ENCODE measurements around the gene BACH2.
"Not testable (repeated sequence)": the region's sequence is repeated elsewhere in the genome, so short reads cannot be mapped to it uniquely, and the experiment has no call there.

The BACH2 gene

GRCh38 chr6:90066697-90067096 is 229.9 kb downstream of the BACH2 start:
- DNase-seq (ENCODE audit: low spot score): no peak

- no peak for DNase-seq (ENCODE audit: low spot score)
Measured at GRCh38 chr6:90065173-90065572, 231.5 kb downstream of the BACH2 start.

GRCh38 chr6:90062667-90063066 is 234.0 kb downstream of the BACH2 start:
- DNase-seq (ENCODE audit: low spot score): no peak

- no peak for DNase-seq (ENCODE audit: low spot score)
Measured at GRCh38 chr6:90062051-90062450, 234.6 kb downstream of the BACH2 start.

GRCh38 chr6:90059178-90059577 is 237.5 kb downstream of the BACH2 start:
- not testable (repeated sequence) for DNase-seq (ENCODE audit: low spot score)

DNA sequence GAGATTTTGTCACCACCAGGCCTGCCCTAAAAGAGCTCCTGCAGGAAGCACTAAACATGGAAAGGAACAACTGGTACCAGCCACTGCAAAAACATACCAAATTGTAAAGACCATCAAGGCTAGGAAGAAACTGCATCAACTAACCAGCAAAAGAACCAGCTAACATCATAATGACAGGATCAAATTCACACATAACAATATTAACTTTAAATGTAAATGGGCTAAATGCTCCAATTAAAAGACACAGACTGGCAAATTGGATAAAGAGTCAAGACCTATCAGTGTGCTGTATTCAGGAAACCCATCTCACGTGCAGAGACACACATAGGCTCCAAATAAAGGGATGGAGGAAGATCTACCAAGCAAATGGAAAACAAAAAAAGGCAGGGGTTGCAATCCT is 240.7 kb downstream of the BACH2 start:
- DNase-seq (ENCODE audit: low spot score): not testable (repeated sequence)

DNA sequence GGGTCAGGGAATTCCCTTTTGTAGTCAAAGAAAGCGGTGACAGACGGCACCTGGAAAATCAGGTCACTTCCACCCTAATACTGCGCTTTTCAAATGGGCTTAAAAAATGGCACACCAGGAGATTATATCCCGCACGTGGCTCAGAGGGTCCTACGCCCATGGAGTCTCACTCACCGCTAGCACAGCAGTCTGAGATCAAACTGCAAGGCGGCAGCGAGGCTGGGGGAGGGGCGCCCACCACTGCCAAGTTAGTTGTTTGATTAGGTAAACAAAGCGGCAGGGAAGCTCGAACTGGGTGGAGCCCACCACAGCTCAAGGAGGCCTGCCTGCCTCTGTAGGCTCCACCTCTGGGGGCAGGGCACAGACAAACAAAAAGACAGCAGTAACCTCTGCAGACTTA is 242.4 kb downstream of the BACH2 start:
- not testable (repeated sequence) for DNase-seq (ENCODE audit: low spot score)

GRCh38 chr6:90053614-90054013 is 243.0 kb downstream of the BACH2 start:
- no peak for DNase-seq (ENCODE audit: low spot score)

DNA sequence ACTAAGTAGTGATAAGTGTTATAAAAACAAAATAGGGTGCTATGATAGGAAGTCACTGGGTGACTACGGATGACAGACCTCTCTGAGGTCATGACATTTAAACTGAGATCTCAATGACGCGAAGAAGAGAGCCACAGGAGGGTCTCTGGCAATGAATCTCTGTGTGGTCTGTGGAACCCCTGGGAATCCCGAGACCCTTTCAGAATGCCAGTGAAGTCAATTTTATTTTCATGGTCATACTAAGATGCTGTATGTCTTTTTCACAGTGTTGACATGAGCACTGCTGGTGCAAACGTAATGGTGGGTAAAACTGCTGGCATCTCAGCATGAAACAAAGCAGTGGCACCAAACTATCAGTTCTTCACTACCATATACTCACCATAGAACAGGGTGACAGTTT is 247.3 kb downstream of the BACH2 start:
- no peak for DNase-seq (ENCODE audit: low spot score)

DNA sequence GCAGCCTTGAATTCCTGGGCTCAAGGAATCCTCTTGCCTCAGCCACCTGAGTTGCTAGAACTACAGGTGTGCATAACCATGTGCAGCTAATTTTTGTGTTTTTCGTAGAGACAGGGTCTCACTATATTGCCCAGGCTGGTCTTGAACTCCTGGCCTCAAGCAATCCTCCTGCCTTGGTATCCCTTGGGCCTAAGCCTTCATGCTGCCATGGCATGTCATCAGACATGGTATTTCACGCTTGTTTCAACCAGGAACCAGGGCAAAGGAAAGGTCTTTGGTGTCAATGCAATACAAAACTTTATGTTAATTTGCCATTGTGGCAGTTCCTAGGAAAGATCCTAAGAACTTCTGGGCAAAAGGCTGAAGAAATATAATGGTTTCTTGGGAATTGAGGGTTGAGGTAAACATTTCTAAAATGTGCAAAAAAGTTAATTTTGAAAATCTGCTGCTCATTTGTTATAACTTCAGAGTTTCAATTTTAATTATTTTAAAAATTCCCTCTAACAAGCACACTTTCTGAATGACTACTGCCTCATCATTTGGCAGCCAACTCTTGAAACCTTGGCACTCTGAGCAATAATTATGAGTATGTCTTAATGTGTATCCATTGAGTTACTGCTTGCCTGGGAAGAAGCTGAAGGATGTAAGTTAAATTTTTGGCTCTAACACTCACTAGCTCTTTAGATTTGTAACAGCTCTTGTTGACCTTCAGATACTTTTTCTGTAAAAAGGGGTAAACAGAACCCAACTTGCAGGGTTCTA is 248.3 kb downstream of the BACH2 start:
- no peak for DNase-seq (ENCODE audit: low spot score)

DNA sequence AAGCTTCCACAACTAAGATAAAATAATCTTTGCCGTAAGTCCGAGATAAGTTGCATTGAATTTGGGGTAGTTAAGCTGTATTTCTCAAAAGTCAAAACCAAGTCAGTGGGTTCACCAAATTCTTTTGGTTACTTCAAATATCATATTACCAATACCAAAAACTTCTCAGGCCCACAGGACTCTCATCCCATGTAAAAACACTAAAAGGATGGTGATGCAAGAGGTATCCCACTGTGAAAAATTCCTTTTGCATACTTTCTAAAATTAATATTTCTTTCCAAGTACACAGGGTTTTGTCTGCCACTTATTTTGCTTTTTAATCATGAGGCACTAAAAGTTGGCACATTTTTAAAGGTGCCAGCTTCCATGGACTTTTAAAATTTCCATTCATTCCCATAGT is 251.1 kb downstream of the BACH2 start:
- no peak for DNase-seq (ENCODE audit: low spot score)

DNA sequence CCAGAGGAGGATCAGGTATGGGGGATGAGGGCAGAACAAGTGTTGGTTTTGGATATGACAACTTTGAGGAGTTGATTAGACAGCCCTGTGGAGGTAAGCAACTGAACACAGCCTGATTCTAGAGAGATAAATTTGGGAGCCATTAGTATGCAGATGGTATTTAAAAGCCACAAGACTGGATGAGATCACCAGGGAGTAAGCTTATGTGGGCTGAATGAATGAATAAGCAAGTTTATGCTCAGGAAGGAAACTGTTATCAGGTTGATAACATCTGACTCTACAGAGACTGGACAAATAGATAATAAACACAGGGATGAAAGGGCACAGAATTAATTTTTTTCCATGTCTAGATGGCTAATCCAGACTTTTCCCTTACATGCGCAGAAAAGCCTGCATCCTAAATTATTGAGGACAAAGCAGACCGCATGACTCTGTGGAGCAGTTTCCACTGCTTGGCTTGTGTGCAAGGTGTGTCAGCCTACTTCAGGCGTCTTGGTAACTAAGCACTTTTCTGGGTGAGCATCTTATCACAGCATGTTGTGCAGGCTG is 251.7 kb downstream of the BACH2 start:
- DNase-seq (ENCODE audit: low spot score): no peak

DNA sequence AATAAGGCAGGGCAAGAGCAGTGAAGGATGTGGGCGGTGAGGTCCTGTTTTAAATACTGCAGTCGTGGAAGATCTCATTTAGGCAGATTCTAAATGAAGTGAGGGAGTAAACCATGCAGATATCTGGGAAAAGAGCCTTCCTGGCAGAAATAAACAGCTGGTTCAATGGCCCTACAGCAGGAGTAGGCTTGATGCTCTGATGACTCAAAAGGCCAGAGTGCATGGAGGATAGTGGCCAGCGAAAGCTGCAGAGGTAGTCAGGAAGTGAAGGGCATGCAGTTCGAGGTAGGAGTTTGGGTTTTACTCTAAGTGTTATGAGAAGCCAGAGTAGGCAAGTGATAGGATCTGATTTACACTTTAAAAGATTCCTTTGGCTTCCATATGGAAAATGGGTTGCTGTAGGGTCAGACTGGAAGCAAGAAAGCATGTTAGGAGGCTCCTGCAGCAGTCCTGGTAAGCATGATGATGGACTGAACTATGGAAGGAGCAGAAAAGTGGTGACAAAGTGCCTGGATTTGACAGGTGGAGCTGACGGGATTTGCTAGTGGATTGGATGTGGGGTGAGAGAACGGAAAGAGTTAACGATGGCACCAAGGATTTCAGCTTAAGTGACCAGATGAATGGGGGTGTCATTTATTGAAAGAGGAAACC is 252.3 kb downstream of the BACH2 start:
- no peak for DNase-seq (ENCODE audit: low spot score)

DNA sequence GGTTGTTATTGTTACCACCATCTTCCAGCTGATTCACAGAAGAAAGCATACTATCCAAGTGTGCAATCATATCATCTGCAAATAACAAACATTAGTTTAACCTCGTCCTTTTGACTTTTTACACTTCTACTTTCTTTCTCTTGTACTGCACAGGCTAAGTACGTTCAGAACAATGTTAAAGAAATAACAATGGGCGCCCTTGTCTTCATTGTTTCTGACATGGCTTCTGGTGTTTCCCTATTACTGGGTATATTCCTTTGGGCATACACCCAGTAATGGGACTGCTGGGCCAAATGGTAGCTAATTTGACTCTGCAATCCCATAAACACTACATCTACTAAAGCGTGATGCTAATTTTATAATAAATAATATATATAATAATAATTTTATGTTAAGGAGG is 255.7 kb downstream of the BACH2 start:
- no peak for DNase-seq (ENCODE audit: low spot score)

DNA sequence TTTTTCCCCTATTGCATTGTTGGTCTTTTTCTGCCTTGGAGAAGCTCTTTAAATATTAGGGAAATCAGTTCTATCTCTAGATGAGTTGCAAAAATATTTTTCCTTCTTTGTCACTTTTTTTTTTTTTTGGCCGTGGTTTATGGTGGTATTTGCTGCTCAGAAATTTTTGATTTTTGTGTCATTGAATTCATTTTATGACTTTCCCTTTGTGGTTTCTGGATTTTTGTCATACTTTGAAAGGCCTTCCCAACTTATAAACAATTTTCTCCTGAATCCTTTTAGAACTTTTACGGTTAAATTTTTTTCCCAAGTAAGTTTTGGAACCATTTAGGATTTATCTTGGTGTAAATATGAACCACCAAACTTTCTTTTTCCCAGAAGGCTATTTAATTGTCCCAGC is 256.7 kb downstream of the BACH2 start:
- no peak for DNase-seq (ENCODE audit: low spot score)

GRCh38 chr6:90038961-90039653 is 257.5 kb downstream of the BACH2 start:
- DNase-seq (ENCODE audit: low spot score): no peak

- no peak for DNase-seq (ENCODE audit: low spot score)
Measured at GRCh38 chr6:90036963-90037362, 259.7 kb downstream of the BACH2 start.

DNA sequence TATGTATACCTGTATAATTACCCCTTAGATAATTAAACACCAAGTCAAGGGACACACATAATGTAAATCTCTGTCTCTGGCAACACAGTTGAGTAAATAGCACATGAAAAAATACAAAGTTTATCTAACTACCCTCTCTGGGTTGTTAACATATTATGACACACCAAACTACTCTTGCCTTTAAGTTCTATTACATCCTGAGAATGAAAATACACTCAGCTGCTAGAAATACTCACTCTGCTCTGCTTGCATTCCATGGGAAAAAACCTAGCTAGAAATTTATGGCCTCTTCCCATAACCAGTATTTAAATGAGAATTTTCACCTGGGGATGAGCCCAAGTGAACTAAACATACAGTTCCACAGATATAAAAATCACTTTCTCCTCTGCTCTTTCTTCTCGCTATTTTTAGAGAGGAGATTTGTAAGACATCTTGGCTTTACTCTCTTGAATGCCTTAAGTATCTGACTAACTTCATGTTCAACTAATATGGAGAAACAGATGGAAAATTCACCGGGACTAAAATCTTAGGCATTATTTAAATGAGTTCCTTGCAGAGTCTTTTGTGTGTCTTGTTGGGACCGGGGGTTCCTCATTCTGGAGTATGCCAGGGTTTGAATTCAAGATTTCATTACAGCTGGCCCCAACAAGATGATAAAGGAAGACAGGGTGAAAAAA is 261.5 kb downstream of the BACH2 start:
- no peak for DNase-seq (ENCODE audit: low spot score)

GRCh38 chr6:90033746-90034271 is 262.8 kb downstream of the BACH2 start:
- DNase-seq (ENCODE audit: low spot score): no peak

DNA sequence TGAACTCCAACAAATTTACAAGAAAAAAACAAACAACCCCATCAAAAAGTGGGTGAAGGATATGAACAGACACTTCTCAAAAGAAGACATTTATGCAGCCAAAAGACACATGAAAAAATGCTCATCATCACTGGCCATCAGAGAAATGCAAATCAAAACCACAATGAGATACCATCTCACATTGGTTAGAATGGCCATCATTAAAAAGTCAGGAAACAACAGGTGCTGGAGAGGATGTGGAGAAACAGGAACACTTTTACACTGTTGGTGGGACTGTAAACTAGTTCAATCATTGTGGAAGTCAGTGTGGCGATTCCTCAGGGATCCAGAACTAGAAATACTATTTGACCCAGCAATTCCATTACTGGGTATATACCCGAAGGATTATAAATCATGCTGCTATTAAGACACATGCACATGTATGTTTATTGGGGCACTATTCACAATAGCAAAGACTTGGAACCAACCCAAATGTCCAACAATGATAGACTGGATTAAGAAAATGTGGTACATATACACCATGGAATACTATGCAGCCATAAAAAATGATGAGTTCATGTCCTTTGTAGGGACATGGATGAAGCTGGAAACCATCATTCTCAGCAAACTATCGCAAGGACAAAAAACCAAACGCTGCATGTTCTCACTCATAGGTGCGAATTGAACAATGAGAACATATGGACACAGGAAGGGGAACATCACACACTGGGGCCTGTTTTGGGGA is 264.0 kb downstream of the BACH2 start:
- not testable (repeated sequence) for DNase-seq (ENCODE audit: low spot score)

- no peak for DNase-seq (ENCODE audit: low spot score)
Measured at GRCh38 chr6:90028995-90029635, 267.5 kb downstream of the BACH2 start.
